Heart left ventricle (tissue), 16 donors: ENCODE measurements around the gene SLC25A13. TPM values are rescaled to one million over a fixed set of nuclear protein-coding genes. Genes with fewer than 3 reads are reported as not detected.

Source experiments
- ATAC-seq, 4 donors: fragments of 200-7000 bp; cut with Tn5 transposase; one replicate each; pipeline ENCODE4 v1.9.1; 2020 to 2022; ENCODE audit warnings: moderate library complexity in 4 of 4, mild to moderate bottlenecking in 3 of 4, moderate number of reproducible peaks in 1 of 4
- DNase-seq, 5 donors: peaks; one replicate each; pipeline ENCODE4 v3.0.0-alpha.2; 2020
- H3K27ac ChIP-seq, 12 donors: fragments of 200-600 bp; sonication (generic) in 4 of 12; one replicate each; pipeline versions ENCODE4 v1.5.0 to v1.8.0; 2016 to 2022; ENCODE audit warnings: mild to moderate bottlenecking in 2 of 12
- H3K27me3 ChIP-seq, 9 donors: fragments of 200-600 bp; sonication (generic) in 2 of 9; one replicate each; pipeline versions ENCODE4 v1.5.1 to v1.8.0; 2016 to 2022; ENCODE audit warnings: mild to moderate bottlenecking in 3 of 9
- H3K36me3 ChIP-seq, 9 donors: fragments of 200-600 bp; sonication (generic) in 2 of 9; one replicate each; pipeline versions ENCODE4 v1.5.0 to v1.8.0; 2018 to 2022; ENCODE audit warnings: mild to moderate bottlenecking in 2 of 9
- H3K4me1 ChIP-seq, 12 donors: fragments of 200-600 bp; sonication (generic) in 4 of 12; one replicate each; pipeline versions ENCODE4 v1.5.0 to v1.8.0; 2016 to 2022; ENCODE audit warnings: mild to moderate bottlenecking in 3 of 12
- H3K4me3 ChIP-seq, 12 donors: fragments of 200-600 bp; sonication (generic) in 4 of 12; one replicate each; pipeline versions ENCODE4 v1.5.0 to v1.8.0; 2017 to 2022; ENCODE audit warnings: mild to moderate bottlenecking in 9 of 12, moderate library complexity in 4 of 12
- H3K9me3 ChIP-seq, 12 donors: fragments of 200-600 bp; sonication (generic) in 4 of 12; one replicate each; pipeline versions ENCODE4 v1.5.0 to v1.8.0; 2016 to 2022; ENCODE audit warnings: mild to moderate bottlenecking in 1 of 12
- POLR2A ChIP-seq, 2 donors: fragments of 450-650 bp; IDR thresholded peaks; one replicate each; pipeline ENCODE4 v1.6.1; 2017; ENCODE audit warnings: antibody characterized with exemption in 2 of 2, mild to moderate bottlenecking in 2 of 2, moderate library complexity in 2 of 2
- WGBS, 4 donors: extraction: QIAGEN DNeasy Blood & Tissue Kit in 2 of 4; methylation state at CpG; one replicate each; pipeline versions ENCODE4 v1.1.5 to v1.1.7; 2013 to 2018; 5-methylcytosine and 5-hydroxymethylcytosine counted together
- intact Hi-C, 10 donors: fragments of 100-400 bp; cut with DNase I; formaldehyde crosslinking; loops; one replicate each; pipeline versions ENCODE4 v1.11.1 to v1.14.2; 2022
- polyA plus RNA-seq, 2 donors: library from polyadenylated mRNA; stranded (reverse); fragments of 200-250 nt; gene quantifications; one replicate each; pipeline ENCODE4 v1.2.3, GENCODE V29; 2013
- total RNA-seq, 9 donors: library from RNA; depleted of rRNA in 2 of 9; stranded (reverse); fragments of >200 nt in 2 of 9; fragmentation: NEBNext Ultra II Directional in 3 of 9; extraction: Animal tissue kit (Norgen Biotek cat#: 25700) in 3 of 9; gene quantifications; one replicate each; pipeline versions ENCODE4 v1.1.0 to v1.2.4, GENCODE V29; 2016 to 2023
- TF ChIP-seq, protein P1 (sequence below), 12 donors: fragments of 200-600 bp; sonication (generic) in 4 of 12; IDR thresholded peaks; one replicate each; pipeline versions ENCODE4 v1.5.0 to v1.8.0; 2018 to 2022; ENCODE audit warnings: antibody characterized with exemption in 12 of 12, mild to moderate bottlenecking in 5 of 12
- donor health status: ischemic (EF 13 %, LVEDD 7.1; RV severe dilation, severe dysfunction).
- donor health status: healthy with polysubstance abuse.
- donor health status: DM: no; HTN: yes; CAD: no.
- donor health status: DM: no; HTN: no; CAD: no.
- donor health status: ischemic (EF 25% LVEDD 6.9; RV normal size, moderate dysfunction).
- donor health status: ischemic (EF 25% LVEDD 5.7; RV mildly dilated, moderate dysfunction).
- donor health status: healthy.
- donor health status: DM: yes; HTN: yes; CAD: no.
- donor health status: ischemic (EF 35%, LVEDD 5.7; RV mildly dilated, moderate dysfunction).
- donor health status: nonischemic (EF 11% LVEDD 7.7; RV severe dilation, severe dysfunction).
- donor health status: DM: yes; HTN: yes; CAD: no.
- donor health status: PGD.
- donor health status: ischemic (EF 29% LVEDD 5.4; RV normal size, mild dysfunction).
- donor health status: nonischemic (EF 23%, LVEDD 6.1; RV moderate dilation, normal function).

The SLC25A13 gene
- total and polyA plus RNA-seq, 11 donors: 3.7 to 17.9 (median 11.4) TPM

DNA sequence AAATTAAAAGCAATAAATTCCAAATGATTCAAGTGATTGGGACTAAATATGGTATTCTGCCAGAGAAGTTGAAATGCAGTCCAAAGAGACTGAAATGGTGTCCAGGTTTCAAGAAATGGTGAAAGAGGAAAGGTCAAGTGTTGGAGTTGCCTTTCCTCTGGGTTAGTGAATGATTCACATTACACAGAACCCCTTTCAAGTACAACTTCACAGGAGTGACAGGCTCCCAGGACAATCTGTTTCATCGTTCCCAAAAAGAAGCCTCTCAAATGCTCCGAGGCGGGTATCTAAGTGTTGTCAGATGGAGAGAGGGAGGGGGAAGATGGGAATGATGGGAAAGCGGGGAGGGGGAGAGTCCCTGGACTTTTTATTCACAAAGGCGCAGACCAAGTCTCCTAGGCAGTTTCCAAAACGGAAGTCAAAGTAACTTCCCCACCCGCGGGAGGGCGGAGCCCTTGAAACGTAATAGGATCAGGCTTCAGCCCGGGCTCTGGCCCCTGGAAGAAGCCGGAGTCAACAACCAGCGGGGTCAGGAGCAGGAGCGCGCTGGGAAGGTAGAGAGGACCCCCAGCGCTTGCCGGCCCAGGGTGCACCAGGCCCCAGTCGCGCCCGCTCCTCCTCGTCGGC is 754 bp downstream of the SLC25A13 start:
- no peaks in the 10 kb centered on the region for H3K27me3 ChIP-seq
- peak overlapping the region; percentile 59 to 100 (median 96) for H3K4me3 ChIP-seq
- peaks cover 6 to 45% (median 29%) of the 10 kb centered on the region in 12 donors for H3K4me1 ChIP-seq
- TF ChIP-seq POLR2A (IDR thresholded peaks at IDR 0.05): peak in 1 of 2 donors; percentile 54
- TF ChIP-seq, protein P1, sequence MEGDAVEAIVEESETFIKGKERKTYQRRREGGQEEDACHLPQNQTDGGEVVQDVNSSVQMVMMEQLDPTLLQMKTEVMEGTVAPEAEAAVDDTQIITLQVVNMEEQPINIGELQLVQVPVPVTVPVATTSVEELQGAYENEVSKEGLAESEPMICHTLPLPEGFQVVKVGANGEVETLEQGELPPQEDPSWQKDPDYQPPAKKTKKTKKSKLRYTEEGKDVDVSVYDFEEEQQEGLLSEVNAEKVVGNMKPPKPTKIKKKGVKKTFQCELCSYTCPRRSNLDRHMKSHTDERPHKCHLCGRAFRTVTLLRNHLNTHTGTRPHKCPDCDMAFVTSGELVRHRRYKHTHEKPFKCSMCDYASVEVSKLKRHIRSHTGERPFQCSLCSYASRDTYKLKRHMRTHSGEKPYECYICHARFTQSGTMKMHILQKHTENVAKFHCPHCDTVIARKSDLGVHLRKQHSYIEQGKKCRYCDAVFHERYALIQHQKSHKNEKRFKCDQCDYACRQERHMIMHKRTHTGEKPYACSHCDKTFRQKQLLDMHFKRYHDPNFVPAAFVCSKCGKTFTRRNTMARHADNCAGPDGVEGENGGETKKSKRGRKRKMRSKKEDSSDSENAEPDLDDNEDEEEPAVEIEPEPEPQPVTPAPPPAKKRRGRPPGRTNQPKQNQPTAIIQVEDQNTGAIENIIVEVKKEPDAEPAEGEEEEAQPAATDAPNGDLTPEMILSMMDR (IDR thresholded peaks at IDR 0.05): no peak
- WGBS, 4 donors: 0 to 1% (median 0%) methylated on average over 13 to 22 of the region's 22 CpGs
- ATAC-seq: peak; percentile 57 to 86 (median 84)
- no peaks in the 10 kb centered on the region for H3K9me3 ChIP-seq
- no peaks in the 10 kb centered on the region for H3K36me3 ChIP-seq
- peak; percentile 88 to 92 (median 90) for DNase-seq
- intact Hi-C loops: loop anchor here in 6 of 10 donors (5.0 to 10.0 kb wide), 6 partner anchors 66 to 386 kb away; partner anchors contain the start of gene SEM1 (in 4 of the 6)
- H3K27ac ChIP-seq: peak overlapping the region; percentile 90 to 99 (median 98)

DNA sequence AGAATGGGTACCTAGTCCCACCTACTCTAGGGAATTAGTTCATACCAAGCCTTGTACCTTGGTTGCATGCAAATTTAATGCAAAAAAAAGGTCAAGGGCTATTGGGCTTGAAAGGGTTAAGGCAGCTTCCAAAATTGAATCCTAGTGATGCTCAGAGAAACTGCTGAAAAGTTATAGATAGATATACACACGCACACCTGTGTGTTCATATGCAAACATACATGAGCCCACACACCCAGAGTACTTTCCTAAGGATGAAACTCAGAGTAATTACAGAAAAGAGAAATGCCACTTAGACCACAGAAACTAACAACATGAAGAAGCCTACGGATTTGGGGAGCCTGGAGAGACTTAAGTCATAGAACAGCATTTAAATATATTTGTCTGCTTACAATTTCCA is 1.5 kb downstream of the SLC25A13 start:
- ATAC-seq: no peak
- no peaks in the 10 kb centered on the region for H3K27me3 ChIP-seq
- WGBS, 4 donors: 25 to 34% (median 29%) methylated on average over 2 of the region's 2 CpGs
- H3K4me3 ChIP-seq: peak overlapping the region in 10 of 12 donors; percentile 71 to 100 (median 98)
- H3K4me1 ChIP-seq: peaks cover 6 to 47% (median 31%) of the 10 kb centered on the region in 12 donors
- TF ChIP-seq, protein P1 (IDR thresholded peaks at IDR 0.05): no peak
- TF ChIP-seq POLR2A (IDR thresholded peaks at IDR 0.05): no peak
- intact Hi-C loops: loop anchor here in 6 of 10 donors (5.0 to 10.0 kb wide), 6 partner anchors 66 to 387 kb away; partner anchors contain the start of gene SEM1 (in 4 of the 6)
- H3K9me3 ChIP-seq: no peaks in the 10 kb centered on the region
- H3K27ac ChIP-seq: peak overlapping the region; percentile 90 to 99 (median 98)
- no peaks in the 10 kb centered on the region for H3K36me3 ChIP-seq
- DNase-seq: no peak

DNA sequence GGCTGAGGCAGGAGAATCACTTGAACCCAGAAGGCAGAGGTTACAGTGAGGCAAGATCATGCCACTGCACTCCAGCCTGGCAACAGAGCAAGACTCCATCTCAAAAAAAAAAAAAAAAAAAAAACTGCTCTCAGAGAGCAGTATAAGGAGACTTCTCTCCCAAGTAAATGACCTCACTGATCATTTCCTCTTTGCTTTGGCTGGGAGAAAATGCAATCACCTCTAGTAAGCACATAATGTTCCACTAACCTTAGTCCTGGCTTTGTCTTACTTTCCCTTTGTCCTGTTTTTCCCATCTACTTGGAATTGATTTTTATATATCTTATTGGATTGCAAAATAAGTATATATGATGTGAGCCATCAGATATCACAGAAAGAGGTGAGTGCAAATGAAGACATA is 2.5 kb downstream of the SLC25A13 start:
- ATAC-seq: no peak
- intact Hi-C loops: loop anchor here in 2 of 10 donors (5.0 to 10.0 kb wide), 2 partner anchors 82 to 375 kb away; no protein-coding TSS in a partner anchor
- Histone ChIP-seq H3K36me3 (no peaks in the 10 kb centered on the region), H3K4me3 (no peak overlapping the region), H3K4me1 (peaks cover 6 to 56% (median 37%) of the 10 kb centered on the region in 12 donors), H3K27me3 (no peaks in the 10 kb centered on the region), H3K9me3 (no peaks in the 10 kb centered on the region), H3K27ac (peak overlapping the region in 7 of 12 donors; percentile 4 to 99 (median 35))
- TF ChIP-seq, protein P1 (IDR thresholded peaks at IDR 0.05): no peak
- DNase-seq: no peak

DNA sequence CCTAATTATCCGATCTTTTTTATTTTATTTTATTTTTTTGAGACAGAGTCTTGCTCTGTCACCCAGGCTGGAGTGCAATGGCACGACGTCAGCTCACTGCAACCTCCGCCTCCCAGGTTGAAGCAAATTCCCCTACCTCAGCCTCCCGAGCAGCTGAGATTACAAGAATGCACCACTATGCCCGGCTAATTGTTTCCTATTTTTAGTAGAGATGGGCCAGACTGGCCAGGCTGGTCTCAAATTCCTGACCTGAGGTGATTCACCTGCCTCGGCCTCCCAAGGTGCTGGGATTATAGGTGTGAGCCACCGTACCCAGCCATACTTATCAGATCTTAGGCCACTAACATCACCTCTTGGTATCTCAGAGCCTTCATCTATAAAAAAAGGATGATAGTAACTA is 4.9 kb downstream of the SLC25A13 start:
- 82 to 89% (median 84%) methylated on average over 8 of the region's 8 CpGs for WGBS, 4 donors
- no peak for ATAC-seq

More for the DNA sequence above, 4.9 kb downstream of the SLC25A13 start:
- no peak for DNase-seq
- TF ChIP-seq, protein P1 (IDR thresholded peaks at IDR 0.05): no peak
- no peak for TF ChIP-seq POLR2A (IDR thresholded peaks at IDR 0.05)
- intact Hi-C loops: loop anchor here in 2 of 10 donors (5.0 to 10.0 kb wide), 2 partner anchors 80 to 378 kb away; no protein-coding TSS in a partner anchor
- no peak overlapping the region for H3K27ac ChIP-seq
- peaks cover 0 to 7% (median 0%) of the 10 kb centered on the region in 9 donors for H3K36me3 ChIP-seq
- H3K27me3 ChIP-seq: no peaks in the 10 kb centered on the region
- H3K4me3 ChIP-seq: no peak overlapping the region
- peaks cover 6 to 69% (median 46%) of the 10 kb centered on the region in 12 donors for H3K4me1 ChIP-seq
- no peaks in the 10 kb centered on the region for H3K9me3 ChIP-seq
